Karpas-422 (cell line): ENCODE data around the gene SEPTIN6. TPM values are rescaled to one million over a fixed set of nuclear protein-coding genes. Genes with fewer than 3 reads are reported as not detected.
"Not testable (repeated sequence)": the region's sequence is repeated elsewhere in the genome, so short reads cannot be mapped to it uniquely, and the experiment has no call there.

Source experiments
- DNase-seq: peaks from one replicate; pipeline ENCODE4 v3.0.0-alpha.2; 2015
- H2AFZ ChIP-seq: fragments of 200-600 bp; sonication (generic); 2 replicates; pipeline ENCODE4 v1.6.1; 2014; ENCODE audit warnings: antibody characterized with exemption, low read length, mixed read lengths
- H3K27ac ChIP-seq: fragments of 200-600 bp; sonication (generic); 2 replicates; pipeline ENCODE4 v1.5.1; 2014; ENCODE audit warnings: mild to moderate bottlenecking, low read length, moderate library complexity
- H3K27me3 ChIP-seq: fragments of 200-600 bp; sonication (generic); 2 replicates; pipeline ENCODE4 v1.6.1; 2014; ENCODE audit warnings: low read length, mixed read lengths
- H3K36me3 ChIP-seq: fragments of 200-600 bp; sonication (generic); 2 replicates; pipeline ENCODE4 v1.6.1; 2014; ENCODE audit warnings: low read length, mixed read lengths; ENCODE audit not compliant: insufficient read depth
- H3K4me1 ChIP-seq: fragments of 200-600 bp; sonication (generic); 2 replicates; pipeline ENCODE4 v1.6.1; 2014; ENCODE audit warnings: mild to moderate bottlenecking, low read length, mixed read lengths
- H3K4me2 ChIP-seq: fragments of 200-600 bp; sonication (generic); 2 replicates; pipeline ENCODE4 v1.6.1; 2014; ENCODE audit warnings: low read length, low read depth, mild to moderate bottlenecking; ENCODE audit not compliant: poor library complexity, severe bottlenecking
- H3K4me3 ChIP-seq: fragments of 200-600 bp; sonication (generic); 2 replicates; pipeline ENCODE4 v1.5.1; 2014; ENCODE audit warnings: mild to moderate bottlenecking, antibody characterized with exemption, low read length, mixed read lengths
- H3K79me2 ChIP-seq: fragments of 200-600 bp; sonication (generic); 2 replicates; pipeline ENCODE4 v1.6.1; 2014; ENCODE audit warnings: mild to moderate bottlenecking, low read length, mixed read lengths
- H3K9ac ChIP-seq: fragments of 200-600 bp; sonication (generic); 2 replicates; pipeline ENCODE4 v1.6.0; 2014; ENCODE audit warnings: low read length
- H3K9me2 ChIP-seq: fragments of 200-600 bp; sonication (generic), shearing (Covaris generic); replicated peaks from 2 replicates; pipeline ENCODE4 v1.6.0; 2014; ENCODE audit warnings: mild to moderate bottlenecking, low read length, moderate library complexity; ENCODE audit not compliant: insufficient read depth
- H3K9me3 ChIP-seq: fragments of 300-700, 200-600 bp; sonication (generic); 2 replicates; pipeline ENCODE4 v1.6.1; 2014; ENCODE audit warnings: low read length, mixed read lengths
- H4K20me1 ChIP-seq: fragments of 200-600 bp; sonication (generic); 2 replicates; pipeline ENCODE4 v1.6.1; 2014; ENCODE audit warnings: mild to moderate bottlenecking, antibody characterized with exemption, low read length, low read depth; ENCODE audit not compliant: insufficient read depth
- total RNA-seq: library from RNA; depleted of rRNA; stranded (reverse); fragments of >200 nt; shearing (Covaris generic); gene quantifications from 2 replicates; pipeline ENCODE4 v1.2.3, GENCODE V29; 2014; ENCODE audit warnings: low replicate concordance

SEPTIN6 gene
- total RNA-seq, 1 experiment from 2014 or later: 20.2 TPM

- Histone ChIP-seq H3K79me2 (no peaks in the 10 kb centered on the region), H4K20me1 (no peaks in the 10 kb centered on the region), H3K9ac (no peak overlapping the region), H3K27me3 (no peaks in the 10 kb centered on the region), H3K4me1 (peaks cover 3% of the 10 kb centered on the region; the same call in 1 of the 2 replicates), H3K36me3 (no peaks in the 10 kb centered on the region), H2AFZ (no peak overlapping the region), H3K4me3 (no peak overlapping the region), H3K9me2 (no peaks in the 10 kb centered on the region), H3K4me2 (no peak overlapping the region), H3K27ac (no peak overlapping the region), H3K9me3 (no peaks in the 10 kb centered on the region)
- DNase-seq: no peak
Measured at GRCh38 chrX:119673336-119673735, 19.6 kb downstream of the SEPTIN6 start.

- Histone ChIP-seq H3K4me1 (no peaks in the 10 kb centered on the region), H3K9me3 (no peaks in the 10 kb centered on the region), H4K20me1 (no peaks in the 10 kb centered on the region), H3K27ac (no peak overlapping the region), H3K27me3 (no peaks in the 10 kb centered on the region), H3K79me2 (no peaks in the 10 kb centered on the region), H3K9me2 (no peaks in the 10 kb centered on the region), H3K36me3 (no peaks in the 10 kb centered on the region), H3K4me3 (no peak overlapping the region), H3K9ac (no peak overlapping the region), H3K4me2 (no peak overlapping the region), H2AFZ (no peak overlapping the region)
- DNase-seq: no peak
Measured at GRCh38 chrX:119672426-119672825, 20.5 kb downstream of the SEPTIN6 start.

GRCh38 chrX:119669424-119670037 is 23.4 kb downstream of the SEPTIN6 start:
- no peaks in the 10 kb centered on the region for H3K4me1 ChIP-seq
- H3K4me3 ChIP-seq: no peak overlapping the region
- H3K27ac ChIP-seq: no peak overlapping the region
- H3K27me3 ChIP-seq: no peaks in the 10 kb centered on the region
- H4K20me1 ChIP-seq: no peaks in the 10 kb centered on the region
- no peaks in the 10 kb centered on the region for H3K9me3 ChIP-seq
- DNase-seq: no peak
- no peak overlapping the region for H3K4me2 ChIP-seq
- H2AFZ ChIP-seq: no peak overlapping the region
- no peak overlapping the region for H3K9ac ChIP-seq
- H3K9me2 ChIP-seq: no peaks in the 10 kb centered on the region
- H3K36me3 ChIP-seq: no peaks in the 10 kb centered on the region
- H3K79me2 ChIP-seq: no peaks in the 10 kb centered on the region

DNA sequence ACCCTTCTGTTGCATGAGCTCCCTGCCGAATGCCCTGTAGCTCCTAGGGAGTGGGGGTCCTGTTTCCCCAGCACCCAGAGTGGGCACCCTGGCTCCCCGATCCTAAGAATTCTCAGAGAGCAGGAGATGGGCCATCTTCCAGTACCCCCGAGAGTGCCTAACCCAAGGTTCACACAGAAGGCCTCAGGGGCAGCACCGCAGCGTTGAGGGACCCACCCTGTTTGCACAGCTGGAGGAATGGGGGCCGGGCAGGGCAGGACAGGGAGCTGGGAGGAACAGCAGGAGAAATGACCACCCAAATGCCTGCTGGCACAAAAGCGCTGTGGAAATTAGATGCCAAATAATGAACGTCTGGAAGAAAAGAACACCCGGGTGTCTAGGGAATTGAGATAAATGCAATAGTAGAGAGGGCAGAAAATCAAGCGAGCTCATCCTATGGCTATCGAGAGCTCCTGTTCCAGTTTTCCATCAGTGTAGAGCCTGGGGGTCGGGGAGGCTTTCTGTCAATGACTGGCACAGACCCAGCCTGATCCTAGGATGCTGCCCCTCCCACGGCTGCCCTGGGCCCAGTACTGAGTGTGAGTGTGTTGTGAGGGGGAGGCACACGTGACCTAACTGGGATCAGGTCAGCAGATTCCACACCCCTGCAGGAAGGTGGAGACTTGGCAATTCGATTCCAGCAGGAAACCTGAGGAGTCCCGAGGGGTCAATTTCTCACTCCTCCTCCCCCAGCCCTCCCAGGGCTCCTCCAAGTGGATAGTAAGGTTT is 25.7 kb downstream of the SEPTIN6 start:
- Histone ChIP-seq H3K79me2 (no peaks in the 10 kb centered on the region), H3K4me1 (no peaks in the 10 kb centered on the region), H2AFZ (no peak overlapping the region), H3K4me3 (no peak overlapping the region), H3K9me3 (no peaks in the 10 kb centered on the region), H3K9ac (no peak overlapping the region), H3K4me2 (no peak overlapping the region), H3K36me3 (no peaks in the 10 kb centered on the region), H3K27me3 (no peaks in the 10 kb centered on the region), H3K9me2 (no peaks in the 10 kb centered on the region), H3K27ac (no peak overlapping the region), H4K20me1 (no peaks in the 10 kb centered on the region)
- no peak for DNase-seq

DNA sequence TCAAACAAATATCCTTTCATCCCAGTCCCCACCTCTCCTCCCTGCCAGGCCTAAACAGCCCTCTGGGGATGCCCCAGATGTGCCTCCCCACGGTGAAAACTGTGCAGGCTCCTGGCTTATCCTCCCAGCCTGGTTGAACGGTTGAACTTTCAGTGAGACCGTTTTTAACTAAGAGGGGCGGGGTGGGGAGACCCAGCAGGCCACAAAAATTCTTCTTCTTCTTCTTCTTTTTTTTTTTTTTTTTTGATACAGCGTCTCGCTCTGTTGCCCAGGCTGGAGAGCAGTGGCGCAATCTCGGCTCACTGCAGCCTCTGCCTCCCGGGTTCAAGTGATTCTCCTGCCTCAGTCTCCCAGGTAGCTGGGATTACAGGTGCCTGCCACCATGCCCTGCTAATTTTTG is 28.1 kb downstream of the SEPTIN6 start:
- H2AFZ ChIP-seq, H3K9ac ChIP-seq, H4K20me1 ChIP-seq, H3K4me3 ChIP-seq, H3K4me2 ChIP-seq, H3K27ac ChIP-seq, H3K9me3 ChIP-seq, H3K9me2 ChIP-seq, H3K27me3 ChIP-seq, H3K36me3 ChIP-seq, H3K79me2 ChIP-seq, DNase-seq, H3K4me1 ChIP-seq: not testable (repeated sequence)

GRCh38 chrX:119661486-119661885 is 31.5 kb downstream of the SEPTIN6 start:
- Histone ChIP-seq H3K4me3 (no peak overlapping the region), H3K27ac (no peak overlapping the region), H3K79me2 (no peaks in the 10 kb centered on the region), H3K9me2 (no peaks in the 10 kb centered on the region), H3K27me3 (no peaks in the 10 kb centered on the region), H3K4me1 (no peaks in the 10 kb centered on the region), H3K9me3 (no peaks in the 10 kb centered on the region), H2AFZ (no peak overlapping the region), H4K20me1 (no peaks in the 10 kb centered on the region), H3K4me2 (no peak overlapping the region), H3K36me3 (no peaks in the 10 kb centered on the region), H3K9ac (no peak overlapping the region)
- DNase-seq: no peak

- Histone ChIP-seq H3K4me3 (no peak overlapping the region), H3K79me2 (no peaks in the 10 kb centered on the region), H3K9me2 (no peaks in the 10 kb centered on the region), H3K27ac (no peak overlapping the region), H2AFZ (no peak overlapping the region), H3K36me3 (no peaks in the 10 kb centered on the region), H3K27me3 (no peaks in the 10 kb centered on the region), H3K9ac (no peak overlapping the region), H3K9me3 (no peaks in the 10 kb centered on the region), H3K4me2 (no peak overlapping the region), H4K20me1 (no peaks in the 10 kb centered on the region), H3K4me1 (no peaks in the 10 kb centered on the region)
- DNase-seq: no peak
Measured at GRCh38 chrX:119659522-119659921, 33.4 kb downstream of the SEPTIN6 start.

DNA sequence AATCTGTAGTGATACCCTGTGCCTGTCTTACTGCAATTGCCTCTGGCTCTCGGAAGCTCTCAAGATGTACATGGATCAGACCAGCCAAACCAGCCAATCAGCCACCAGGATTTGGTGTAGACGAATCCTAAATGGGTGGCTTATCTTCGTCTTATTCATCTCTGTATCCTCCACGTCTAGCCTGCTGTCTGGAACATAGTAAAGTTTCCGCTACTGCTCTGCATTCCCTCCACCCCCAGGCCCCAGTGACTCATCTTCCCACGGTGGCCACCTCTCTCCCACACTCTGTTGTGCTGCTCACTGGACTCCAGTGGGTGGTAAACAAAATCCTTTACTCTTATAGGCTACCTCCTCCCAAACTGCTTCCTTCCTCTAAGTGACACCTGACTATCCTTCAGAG is 37.8 kb downstream of the SEPTIN6 start:
- H3K36me3 ChIP-seq: no peaks in the 10 kb centered on the region
- no peaks in the 10 kb centered on the region for H3K9me2 ChIP-seq
- no peaks in the 10 kb centered on the region for H3K79me2 ChIP-seq
- H3K4me2 ChIP-seq: no peak overlapping the region
- DNase-seq: no peak
- H3K27ac ChIP-seq: no peak overlapping the region
- no peaks in the 10 kb centered on the region for H3K9me3 ChIP-seq
- H2AFZ ChIP-seq: no peak overlapping the region
- H3K27me3 ChIP-seq: no peaks in the 10 kb centered on the region
- no peak overlapping the region for H3K4me3 ChIP-seq
- H3K4me1 ChIP-seq: no peaks in the 10 kb centered on the region
- H4K20me1 ChIP-seq: no peaks in the 10 kb centered on the region
- no peak overlapping the region for H3K9ac ChIP-seq
